ENCODE measurements around the gene PPP1R2B. TPM values are rescaled to one million over a fixed set of nuclear protein-coding genes. Genes with fewer than 3 reads are reported as not detected.
"Not testable (repeated sequence)": the region's sequence is repeated elsewhere in the genome, so short reads cannot be mapped to it uniquely, and the experiment has no call there.

Gene PPP1R2B
- not detected for total RNA-seq
- long read RNA-seq = 0 reads

DNA sequence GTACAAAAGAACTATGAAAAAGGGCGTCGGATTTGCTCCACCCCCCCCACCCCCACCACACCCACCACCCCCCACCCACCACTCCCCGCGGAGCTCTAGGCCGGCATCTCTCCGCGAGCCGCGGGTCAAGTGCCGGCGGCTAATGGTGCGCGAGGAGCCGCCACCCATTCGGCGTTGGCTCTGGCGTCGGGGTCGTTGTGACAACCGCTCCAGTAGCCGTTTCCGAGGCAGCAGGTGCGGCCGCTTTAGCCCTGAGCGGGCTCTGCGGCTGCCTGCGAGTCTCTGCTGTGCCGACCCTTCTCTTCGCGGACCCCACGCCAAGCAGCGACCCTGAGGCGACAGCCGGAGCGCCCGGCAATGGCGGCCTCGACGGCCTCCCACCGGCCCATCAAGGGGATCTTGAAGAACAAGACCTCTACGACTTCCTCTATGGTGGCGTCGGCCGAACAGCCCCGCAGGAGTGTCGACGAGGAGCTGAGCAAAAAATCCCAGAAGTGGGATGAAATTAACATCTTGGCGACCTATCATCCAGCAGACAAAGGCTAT, at the start of gene PPP1R2B:
Gene PPP1R2B (plus strand): TSS at position 90 of the 546 bp plus-strand sequence. CDS start 268 bp downstream, at position 358.
- DNase-seq (ENCODE audit: low spot score) = no peak

GRCh38 chr5:156800929-156801328, 49.2 kb upstream of the PPP1R2B start:
- no peak for DNase-seq (ENCODE audit: low spot score)

GRCh38 chr5:156802501-156802900, 47.6 kb upstream of the PPP1R2B start:
- DNase-seq (ENCODE audit: low spot score) = no peak

- no peak for DNase-seq (ENCODE audit: low spot score)
Measured at GRCh38 chr5:156803404-156803803, 46.7 kb upstream of the PPP1R2B start.

DNA sequence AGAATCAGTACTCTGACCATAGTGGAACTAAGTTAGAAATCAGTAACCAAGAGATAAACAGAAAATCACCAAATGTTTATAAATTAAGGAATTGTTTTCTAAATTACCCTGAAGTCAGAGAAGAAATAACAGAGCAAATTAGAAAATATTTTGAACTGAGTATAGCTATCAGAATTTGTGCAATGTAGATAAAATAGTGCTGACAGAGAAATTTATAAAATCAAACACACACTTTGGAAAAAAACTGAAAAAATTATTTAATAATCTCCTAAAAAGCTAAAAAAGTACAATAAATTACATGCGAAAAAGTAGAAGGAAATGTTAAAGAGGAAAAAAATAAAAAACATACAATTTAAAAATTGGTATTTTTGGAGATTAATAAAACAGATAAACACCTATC, 37.1 kb upstream of the PPP1R2B start:
- no peak for DNase-seq (ENCODE audit: low spot score)

- DNase-seq (ENCODE audit: low spot score) = no peak
Measured at GRCh38 chr5:156815988-156816599, 34.0 kb upstream of the PPP1R2B start.

DNA sequence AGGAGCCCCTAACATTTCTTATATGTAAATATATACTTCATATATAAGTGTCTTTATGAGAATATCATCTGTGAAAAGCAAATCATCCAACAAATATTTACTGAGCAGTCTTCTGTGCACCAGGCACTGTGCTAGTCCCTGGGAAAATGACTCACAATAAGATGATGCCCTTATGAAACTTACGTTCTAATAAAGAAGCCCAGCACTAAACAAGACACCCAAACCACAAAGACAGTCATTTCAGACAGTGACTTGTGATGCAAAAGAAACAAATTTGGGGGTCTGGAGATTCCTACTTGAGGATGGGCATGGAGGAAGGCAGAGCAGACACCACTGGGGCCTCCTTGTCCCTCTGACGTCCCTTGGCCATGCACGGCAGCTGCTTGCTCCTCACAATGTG, 30.6 kb upstream of the PPP1R2B start:
- no peak for DNase-seq (ENCODE audit: low spot score)

DNA sequence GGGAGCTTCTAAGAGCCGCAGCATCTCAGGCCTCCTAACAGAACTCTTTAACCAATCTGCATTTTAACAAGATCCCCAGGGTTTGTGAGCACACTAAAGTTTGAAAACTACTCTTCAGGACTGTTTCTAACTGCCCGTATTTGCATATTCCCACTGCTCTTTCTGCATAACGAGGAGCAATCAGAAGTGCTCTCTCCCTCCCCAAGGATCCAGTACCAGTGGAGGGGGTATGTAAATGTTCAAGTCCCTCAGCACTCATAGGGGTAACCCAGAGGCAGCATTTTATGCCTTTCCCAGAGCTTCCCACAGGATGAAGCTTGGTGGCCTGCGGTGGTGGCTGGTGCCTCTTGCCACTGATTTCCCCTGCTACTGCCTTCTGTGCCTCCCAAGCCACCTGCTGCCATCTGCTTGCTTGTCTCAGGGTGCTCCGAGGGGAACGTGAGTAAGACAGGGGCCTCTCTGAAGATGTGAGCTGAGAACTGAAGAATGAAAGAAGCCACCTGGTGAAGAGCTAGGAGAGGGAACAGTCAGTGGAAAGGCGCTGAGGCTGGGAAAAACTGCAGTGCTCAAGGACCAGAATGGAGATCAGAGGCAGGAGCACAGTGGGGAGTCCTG, 30.0 kb upstream of the PPP1R2B start:
- DNase-seq (ENCODE audit: low spot score) = no peak

GRCh38 chr5:156824241-156824640, 25.9 kb upstream of the PPP1R2B start:
- no peak for DNase-seq (ENCODE audit: low spot score)

DNA sequence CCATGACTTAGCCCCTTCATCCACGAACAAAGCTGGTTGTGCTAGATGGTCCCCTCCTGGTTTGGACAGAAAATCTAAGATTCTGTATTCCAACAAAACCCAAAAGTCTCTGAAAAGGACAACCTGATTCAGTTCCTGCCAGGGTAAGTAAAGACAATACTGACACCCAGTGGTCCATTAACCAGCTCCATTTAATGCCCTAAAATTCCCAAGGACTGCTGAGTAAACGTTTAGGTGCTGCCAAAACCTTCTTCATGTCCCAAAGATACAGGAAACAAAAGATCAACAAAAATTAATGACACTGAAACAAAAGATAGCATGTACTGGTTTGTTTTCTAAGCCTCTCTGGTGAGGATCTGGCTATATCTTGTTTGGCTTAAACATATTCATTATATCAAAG, 25.3 kb upstream of the PPP1R2B start:
- DNase-seq (ENCODE audit: low spot score) = no peak

- no peak for DNase-seq (ENCODE audit: low spot score)
Measured at GRCh38 chr5:156825688-156826087, 24.4 kb upstream of the PPP1R2B start.

- no peak for DNase-seq (ENCODE audit: low spot score)
Measured at GRCh38 chr5:156826150-156826549, 23.9 kb upstream of the PPP1R2B start.

DNA sequence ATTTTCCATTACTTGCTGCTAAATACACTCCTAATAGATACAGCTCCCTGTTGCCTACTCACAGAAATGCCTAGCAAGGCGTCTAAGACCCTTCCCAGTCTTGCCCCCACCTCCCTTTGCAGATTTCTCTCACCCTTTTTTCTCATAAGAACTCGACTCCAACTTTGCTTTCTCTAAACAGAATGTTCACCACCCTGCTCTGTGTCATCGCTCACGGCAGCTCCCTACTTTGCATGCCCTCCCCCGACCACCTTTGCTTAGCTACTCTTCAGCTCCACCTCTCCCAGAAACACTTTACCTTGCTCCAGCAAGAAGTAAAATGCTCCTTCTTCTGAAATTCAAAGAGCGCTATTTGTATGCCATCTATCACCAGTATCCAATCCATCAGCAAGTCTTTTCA, 15.2 kb upstream of the PPP1R2B start:
- DNase-seq (ENCODE audit: low spot score) = no peak

- no peak for DNase-seq (ENCODE audit: low spot score)
Measured at GRCh38 chr5:156835905-156836304, 14.2 kb upstream of the PPP1R2B start.

GRCh38 chr5:156836846-156837245, 13.2 kb upstream of the PPP1R2B start:
- no peak for DNase-seq (ENCODE audit: low spot score)

DNA sequence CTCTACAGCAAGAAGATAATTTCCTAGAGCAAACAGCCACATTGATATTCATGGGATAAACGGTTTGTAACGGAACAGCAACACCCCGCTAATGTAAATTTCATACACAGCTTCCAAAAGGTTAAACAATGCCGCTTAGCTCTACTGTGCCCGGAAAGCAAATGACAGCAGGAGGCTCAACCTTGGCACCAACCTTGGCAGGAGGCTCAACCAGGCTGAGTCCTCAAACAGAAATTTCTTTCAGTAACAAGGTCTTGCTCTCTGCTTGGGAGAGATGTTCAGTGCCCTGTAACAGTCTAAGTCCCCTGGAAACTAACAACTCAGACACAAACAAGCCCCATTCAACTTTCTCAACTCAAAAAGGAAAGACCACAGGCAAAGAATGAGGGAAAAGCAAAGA, 11.1 kb upstream of the PPP1R2B start:
- no peak for DNase-seq (ENCODE audit: low spot score)

DNA sequence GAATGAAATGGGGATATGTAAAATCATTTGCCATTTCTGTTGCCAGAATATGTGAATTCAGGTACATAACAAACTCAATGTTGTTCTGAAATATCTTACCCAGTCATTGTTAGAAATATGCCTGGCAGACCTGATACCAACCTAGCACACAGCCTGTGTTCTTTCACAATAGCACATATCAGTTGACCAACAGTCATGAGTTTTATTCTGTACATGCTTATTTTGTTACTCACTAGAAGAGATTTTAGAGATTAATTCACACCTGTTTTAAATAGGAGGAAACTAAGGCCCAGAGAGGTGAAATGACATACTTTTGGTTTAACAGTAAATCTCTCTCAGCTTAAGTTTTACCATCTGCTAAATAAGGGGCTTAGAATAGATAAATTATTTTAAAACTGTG, 8.4 kb upstream of the PPP1R2B start:
- no peak for DNase-seq (ENCODE audit: low spot score)

- DNase-seq (ENCODE audit: low spot score) = no peak
Measured at GRCh38 chr5:156846914-156847313, 3.2 kb upstream of the PPP1R2B start.

DNA sequence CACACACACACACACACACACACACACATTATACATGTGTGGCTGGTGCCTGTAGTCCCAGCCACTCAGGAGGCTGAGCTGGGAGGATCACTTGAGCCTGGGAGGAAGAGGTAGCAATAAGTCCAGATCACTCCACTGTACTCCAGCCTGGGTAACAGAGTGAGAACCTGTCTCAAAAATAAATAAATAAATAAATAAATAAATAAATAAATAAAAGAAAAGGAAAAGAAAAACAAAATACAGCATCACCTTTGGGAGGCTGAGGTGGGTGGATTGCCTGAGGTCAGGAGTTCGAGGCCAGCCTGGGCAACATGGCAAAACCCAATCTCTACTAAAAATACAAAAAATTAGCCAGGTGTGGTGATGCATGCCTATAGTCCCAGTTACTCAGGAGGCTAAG, 1.6 kb upstream of the PPP1R2B start:
- not testable (repeated sequence) for DNase-seq (ENCODE audit: low spot score)

DNA sequence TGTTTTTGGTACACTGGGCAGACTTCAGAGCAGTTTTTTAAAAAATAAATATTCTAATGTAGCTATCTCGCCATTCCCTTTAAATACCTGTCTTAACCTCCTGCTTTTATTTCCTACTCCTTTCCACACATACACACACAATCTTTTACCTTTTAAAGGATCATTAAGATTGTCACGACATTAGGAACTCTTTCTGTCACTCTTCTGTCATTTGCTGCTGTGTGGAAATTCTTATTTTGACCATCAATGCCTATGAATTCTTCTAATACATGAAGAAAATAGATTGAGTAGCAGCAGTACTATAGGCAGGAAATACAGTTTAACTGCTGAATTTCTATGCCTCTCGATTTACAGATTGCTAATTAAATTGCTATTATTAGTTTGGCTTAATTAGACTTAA, 1.8 kb downstream of the PPP1R2B start:
- no peak for DNase-seq (ENCODE audit: low spot score)

- not testable (repeated sequence) for DNase-seq (ENCODE audit: low spot score)
Measured at GRCh38 chr5:156853055-156853454, 3.0 kb downstream of the PPP1R2B start.

DNA sequence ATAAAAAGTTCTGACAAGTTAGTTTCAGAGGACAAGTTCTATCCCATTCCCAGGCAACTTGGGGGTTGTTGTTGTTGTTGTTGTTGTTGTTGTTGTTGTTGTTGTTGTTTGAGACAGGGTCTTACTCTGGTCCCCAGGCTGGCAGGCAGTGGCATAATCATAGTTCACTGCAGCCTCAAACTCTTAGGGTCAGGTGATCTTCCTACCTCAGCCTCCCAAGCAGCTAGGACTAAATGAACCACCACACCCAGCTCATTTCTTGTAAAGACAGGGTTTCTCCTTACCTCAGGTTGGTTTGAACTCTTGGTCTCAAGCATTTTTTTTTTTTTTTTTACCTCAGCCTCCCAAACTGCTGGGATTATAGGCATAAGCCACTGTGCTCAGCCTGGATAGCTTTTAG, 15.3 kb downstream of the PPP1R2B start:
- no peak for DNase-seq (ENCODE audit: low spot score)

DNA sequence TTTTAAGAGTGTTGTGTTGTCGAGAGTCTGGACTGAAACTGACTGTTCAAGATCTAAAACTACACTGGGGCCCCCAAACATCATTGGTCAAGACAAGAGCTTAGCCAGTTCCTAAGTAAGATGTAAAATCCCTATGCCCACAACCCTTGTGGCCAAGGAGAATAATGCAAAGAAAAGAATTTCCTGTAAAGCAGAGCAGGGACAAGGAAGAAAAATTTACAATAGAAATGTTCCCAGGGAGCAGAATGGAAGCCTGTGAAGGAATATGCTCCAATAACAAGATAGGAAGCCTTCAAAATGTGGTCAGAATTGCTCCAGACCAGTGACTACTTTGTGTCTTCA, 20.4 kb downstream of the PPP1R2B start:
- no peak for DNase-seq (ENCODE audit: low spot score)

Measured in mesenteric fat pad (tissue), 1 donor.